GM18505 (cell line): ENCODE data around the gene ATP9A.

Experiments
- ATAC-seq: cut with Tn5 transposase; IDR thresholded peaks from one replicate; pipeline ENCODE4 v1.9.1; 2021; ENCODE audit not compliant: unreplicated experiment
- POLR2A ChIP-seq: IDR thresholded peaks from 4 replicates; pipeline ENCODE4 v1.6.1; 2011; ENCODE audit warnings: borderline replicate concordance; ENCODE audit not compliant: insufficient read depth, insufficient read length; ENCODE audit errors: extremely low read depth

Gene ATP9A

GRCh38 chr20:51594236-51595057 lies 173.7 kb downstream of the ATP9A start:
- no peak for TF ChIP-seq POLR2A
- no peak for ATAC-seq

GRCh38 chr20:51593584-51593983 lies 174.6 kb downstream of the ATP9A start:
- TF ChIP-seq POLR2A, result no peak
- ATAC-seq, result no peak

GRCh38 chr20:51592564-51592963 lies 175.6 kb downstream of the ATP9A start:
- no peak for TF ChIP-seq POLR2A
- no peak for ATAC-seq

- ATAC-seq, result no peak
- TF ChIP-seq POLR2A, result no peak
Measured at GRCh38 chr20:51591871-51592270, 176.3 kb downstream of the ATP9A start.

- no peak for ATAC-seq
- no peak for TF ChIP-seq POLR2A
Measured at GRCh38 chr20:51588762-51589161, 179.4 kb downstream of the ATP9A start.

GRCh38 chr20:51587145-51587544 lies 181.0 kb downstream of the ATP9A start:
- no peak for ATAC-seq
- no peak for TF ChIP-seq POLR2A

- no peak for ATAC-seq
- no peak for TF ChIP-seq POLR2A
Measured at GRCh38 chr20:51586005-51586440, 182.2 kb downstream of the ATP9A start.

GRCh38 chr20:51585148-51585547 lies 183.0 kb downstream of the ATP9A start:
- TF ChIP-seq POLR2A, result no peak
- ATAC-seq, result no peak

- ATAC-seq, result no peak
- TF ChIP-seq POLR2A, result no peak
Measured at GRCh38 chr20:51584737-51585136, 183.5 kb downstream of the ATP9A start.

GRCh38 chr20:51584116-51584515 lies 184.1 kb downstream of the ATP9A start:
- no peak for ATAC-seq
- TF ChIP-seq POLR2A, result no peak

GRCh38 chr20:51583499-51583898 lies 184.7 kb downstream of the ATP9A start:
- no peak for TF ChIP-seq POLR2A
- no peak for ATAC-seq

- no peak for TF ChIP-seq POLR2A
- no peak for ATAC-seq
Measured at GRCh38 chr20:51583073-51583472, 185.1 kb downstream of the ATP9A start.

- TF ChIP-seq POLR2A, result no peak
- ATAC-seq, result no peak
Measured at GRCh38 chr20:51581571-51581970, 186.6 kb downstream of the ATP9A start.

GRCh38 chr20:51579137-51579536 lies 189.1 kb downstream of the ATP9A start:
- ATAC-seq, result no peak
- no peak for TF ChIP-seq POLR2A
